AG09309 (cell line): Measurements from ENCODE around the gene LGI4.

ENCODE experiments used
- DNase-seq: peaks from one replicate; pipeline ENCODE4 v3.0.0-alpha.2; 2010; ENCODE audit warnings: low read depth
- H3K4me3 ChIP-seq: 2 replicates; pipeline ENCODE4 v1.5.1; 2011; ENCODE audit warnings: mild to moderate bottlenecking, low read depth, low read length, moderate library complexity; ENCODE audit not compliant: control insufficient read depth
- TF ChIP-seq, protein P1 (sequence below): IDR thresholded peaks from 2 replicates; pipeline ENCODE4 v1.5.1; 2011; ENCODE audit warnings: mild to moderate bottlenecking, low read depth, low read length, inconsistent platforms; ENCODE audit not compliant: insufficient read depth, control insufficient read depth; ENCODE audit errors: missing control alignments

LGI4 gene

DNA sequence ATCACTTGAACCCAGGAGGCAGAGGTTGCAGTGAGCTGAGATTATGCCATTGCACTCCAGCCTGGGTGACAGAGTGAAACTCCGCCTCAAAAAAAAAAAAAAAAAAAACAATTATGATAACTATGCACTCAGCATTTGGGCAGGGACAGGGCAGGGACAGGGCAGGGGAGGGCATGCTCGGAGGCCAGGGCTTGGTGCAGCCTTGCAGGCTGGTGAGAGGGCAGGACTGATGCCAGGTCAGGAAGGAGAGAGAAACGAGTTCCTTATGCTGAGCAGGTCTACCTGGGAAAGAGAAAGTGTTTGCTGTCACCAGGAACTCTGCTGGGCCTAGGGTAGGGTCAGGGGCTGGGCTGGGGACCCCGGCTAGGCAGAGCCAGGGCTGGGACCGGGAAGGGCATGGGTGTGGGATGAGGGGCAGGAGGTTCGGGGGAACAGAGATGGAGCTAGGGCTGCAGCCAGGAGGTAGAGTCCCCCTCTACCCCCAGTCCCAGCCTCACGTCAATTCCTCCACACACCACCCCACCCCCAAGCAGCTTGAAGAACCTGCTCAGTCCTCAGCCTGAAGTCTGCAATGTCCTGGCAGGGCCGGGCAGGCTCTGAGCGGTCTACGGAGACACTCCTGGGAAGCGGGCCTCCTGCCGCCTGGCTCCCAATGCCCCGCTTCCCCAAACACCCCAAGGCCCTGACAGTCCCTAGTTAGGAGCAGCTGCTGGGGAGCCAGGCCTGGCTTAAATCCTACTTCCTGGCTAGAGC, 16.4 kb downstream of the LGI4 start:
- DNase-seq: no peak
- H3K4me3 ChIP-seq: no peak overlapping the region
- TF ChIP-seq, protein P1, sequence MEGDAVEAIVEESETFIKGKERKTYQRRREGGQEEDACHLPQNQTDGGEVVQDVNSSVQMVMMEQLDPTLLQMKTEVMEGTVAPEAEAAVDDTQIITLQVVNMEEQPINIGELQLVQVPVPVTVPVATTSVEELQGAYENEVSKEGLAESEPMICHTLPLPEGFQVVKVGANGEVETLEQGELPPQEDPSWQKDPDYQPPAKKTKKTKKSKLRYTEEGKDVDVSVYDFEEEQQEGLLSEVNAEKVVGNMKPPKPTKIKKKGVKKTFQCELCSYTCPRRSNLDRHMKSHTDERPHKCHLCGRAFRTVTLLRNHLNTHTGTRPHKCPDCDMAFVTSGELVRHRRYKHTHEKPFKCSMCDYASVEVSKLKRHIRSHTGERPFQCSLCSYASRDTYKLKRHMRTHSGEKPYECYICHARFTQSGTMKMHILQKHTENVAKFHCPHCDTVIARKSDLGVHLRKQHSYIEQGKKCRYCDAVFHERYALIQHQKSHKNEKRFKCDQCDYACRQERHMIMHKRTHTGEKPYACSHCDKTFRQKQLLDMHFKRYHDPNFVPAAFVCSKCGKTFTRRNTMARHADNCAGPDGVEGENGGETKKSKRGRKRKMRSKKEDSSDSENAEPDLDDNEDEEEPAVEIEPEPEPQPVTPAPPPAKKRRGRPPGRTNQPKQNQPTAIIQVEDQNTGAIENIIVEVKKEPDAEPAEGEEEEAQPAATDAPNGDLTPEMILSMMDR: no peak

DNA sequence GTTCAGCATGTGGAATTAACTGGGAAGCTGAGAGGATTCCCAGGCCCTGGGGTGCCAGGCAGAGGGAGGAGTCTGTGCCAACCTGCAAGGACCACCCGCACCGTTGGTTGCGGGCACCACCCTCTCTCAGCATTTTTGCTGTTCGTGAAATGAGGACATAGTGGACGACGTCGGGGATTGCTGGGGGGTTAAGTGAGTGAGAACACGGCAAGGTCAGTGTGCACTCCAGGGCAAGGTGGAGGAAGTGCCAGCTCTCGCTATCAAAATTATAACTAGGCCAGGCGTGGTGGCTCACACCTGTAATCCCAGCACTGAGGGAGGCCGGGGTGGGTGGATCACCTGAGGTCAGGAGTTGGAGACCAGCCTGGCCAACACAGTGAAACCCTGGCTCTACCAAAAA, 17.1 kb downstream of the LGI4 start:
- no peak for DNase-seq
- H3K4me3 ChIP-seq: no peak overlapping the region
- TF ChIP-seq, protein P1: no peak

- no peak overlapping the region for H3K4me3 ChIP-seq
- DNase-seq: no peak
Measured at GRCh38 chr19:35117116-35117515, 17.7 kb downstream of the LGI4 start.

DNA sequence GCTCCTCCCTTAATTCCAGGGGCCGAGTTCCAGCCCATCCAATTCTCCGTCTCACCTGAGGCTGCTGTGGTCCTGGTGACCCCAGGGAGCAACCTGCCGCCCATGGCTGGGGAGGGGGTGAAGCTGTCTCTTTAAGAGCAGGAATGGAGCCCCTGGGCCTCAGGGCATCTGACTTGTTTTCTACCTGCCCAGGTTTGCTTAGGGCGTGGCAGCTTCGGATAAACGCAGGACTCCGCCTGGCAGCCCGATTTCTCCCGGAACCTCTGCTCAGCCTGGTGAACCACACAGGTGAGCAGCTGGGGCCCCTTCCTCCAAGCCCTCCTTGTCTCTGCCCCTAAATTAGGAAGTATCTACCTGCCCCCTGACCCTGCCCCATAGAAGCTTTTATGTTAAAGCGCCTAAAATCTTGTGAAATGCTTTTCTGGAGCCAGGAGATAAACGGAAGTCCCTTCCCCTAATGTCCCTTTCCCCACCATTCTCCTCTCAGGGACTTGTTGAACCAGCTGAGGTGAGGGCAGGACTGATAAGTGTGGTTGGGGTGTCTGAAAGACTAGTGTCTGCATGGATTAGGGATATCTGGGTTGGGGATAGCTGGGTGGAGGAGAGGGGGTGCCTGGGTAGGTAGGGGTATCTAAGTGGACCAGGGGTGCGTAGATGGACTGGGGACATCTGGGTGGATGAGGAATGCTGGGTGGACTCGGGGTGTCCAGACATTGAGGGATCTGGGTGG, 18.6 kb downstream of the LGI4 start:
- no peak overlapping the region for H3K4me3 ChIP-seq
- no peak for DNase-seq
- TF ChIP-seq, protein P1: no peak

More at GRCh38 chr19:35117116-35117515, 17.7 kb downstream of the LGI4 start:
- TF ChIP-seq, protein P1: no peak

DNA sequence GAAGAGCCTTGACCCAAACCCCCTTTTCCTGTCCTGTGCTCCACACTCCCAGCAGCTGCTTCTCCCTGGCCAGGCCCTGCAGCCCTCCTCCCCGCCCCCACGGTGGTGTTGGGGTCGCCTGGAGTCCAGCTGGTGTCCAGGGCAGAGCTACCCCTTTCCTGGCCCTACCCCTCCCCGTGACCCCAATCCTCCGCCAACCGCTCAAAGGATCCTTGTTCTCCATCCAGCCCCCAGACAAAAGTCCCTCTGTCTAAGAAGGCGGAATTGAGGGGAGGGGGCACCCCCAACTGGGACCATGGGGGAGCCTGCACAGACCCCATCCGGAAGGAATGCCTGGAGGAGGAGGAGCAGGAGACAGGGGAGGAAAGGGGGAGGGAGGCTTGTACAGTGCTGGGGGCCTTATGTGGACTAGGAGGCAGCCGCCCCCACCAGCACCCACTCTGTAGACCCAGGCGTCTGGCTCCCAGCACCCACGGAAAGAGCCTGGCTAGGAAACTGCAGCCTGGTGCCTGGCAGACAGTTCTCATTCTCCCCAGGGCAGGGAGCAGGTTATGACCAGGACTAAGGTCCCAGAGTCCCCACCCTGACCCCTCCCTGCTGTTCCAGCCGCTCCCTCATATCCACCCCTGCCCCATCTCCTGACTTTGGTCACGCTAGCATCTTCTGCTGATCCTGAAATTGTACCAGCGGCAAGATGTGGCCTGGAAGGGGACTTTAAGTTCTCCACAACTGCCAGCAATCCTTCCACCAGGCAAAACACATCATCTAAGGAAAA, 19.5 kb downstream of the LGI4 start, which contains the start of gene FXYD3:
TSS of gene FXYD3 (plus strand) at position 647 of the 775 bp plus-strand sequence. CDS start 3,554 bp downstream, outside the sequence.
- TF ChIP-seq, protein P1: no peak
- no peak for DNase-seq
- H3K4me3 ChIP-seq: no peak within 1 kb of the TSS
